Measurements from ENCODE around the gene SPDYE17.
"Not testable (repeated sequence)": the region's sequence is repeated elsewhere in the genome, so short reads cannot be mapped to it uniquely, and the experiment has no call there.

Gene SPDYE17

DNA sequence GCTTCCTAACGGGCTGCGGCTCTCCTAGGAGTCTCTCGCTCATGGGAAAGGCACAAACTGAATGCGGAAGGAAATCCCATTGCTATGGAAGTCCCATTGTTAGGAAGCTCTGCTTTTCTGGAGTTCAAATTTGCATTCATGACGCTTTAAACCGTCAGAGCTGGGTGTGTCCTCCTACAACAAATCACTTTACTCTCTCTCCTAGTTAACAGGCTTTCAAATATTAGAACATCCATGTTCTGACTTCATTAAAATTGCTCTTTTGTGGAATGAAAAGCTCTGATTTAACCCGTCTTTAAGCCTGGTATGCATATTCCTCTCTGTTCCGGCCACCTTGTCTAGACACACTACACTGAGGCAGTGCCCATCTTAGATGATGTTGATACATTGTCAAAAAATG, at the start of gene SPDYE17:
SPDYE17 (minus strand) TSS at position 101 of the 400 bp plus-strand sequence. CDS start 1,791 bp downstream, outside the sequence.
- DNase-seq (ENCODE audit: low read depth in 3 of 3) = not testable (repeated sequence)

DNA sequence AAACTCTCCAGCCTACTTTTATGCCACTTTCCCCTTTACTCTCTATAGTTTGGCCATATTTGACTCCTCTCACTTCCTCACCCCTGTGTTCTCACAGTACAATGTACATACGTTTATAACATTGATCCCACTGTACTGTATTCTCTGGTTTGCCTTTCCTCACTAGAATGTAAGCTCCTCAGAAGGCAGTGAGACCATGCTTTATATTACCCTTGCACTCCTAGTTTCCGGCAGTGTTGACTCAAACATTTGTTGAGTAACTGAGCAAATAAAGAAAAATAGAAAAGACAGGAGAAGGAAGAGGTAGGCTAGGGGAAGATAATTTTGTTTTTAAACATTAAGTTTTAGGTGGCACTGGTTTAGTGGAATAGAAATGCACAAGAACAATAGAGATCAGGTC, 48.1 kb upstream of the SPDYE17 start:
- not testable (repeated sequence) for DNase-seq (ENCODE audit: low read depth in 3 of 3)

DNA sequence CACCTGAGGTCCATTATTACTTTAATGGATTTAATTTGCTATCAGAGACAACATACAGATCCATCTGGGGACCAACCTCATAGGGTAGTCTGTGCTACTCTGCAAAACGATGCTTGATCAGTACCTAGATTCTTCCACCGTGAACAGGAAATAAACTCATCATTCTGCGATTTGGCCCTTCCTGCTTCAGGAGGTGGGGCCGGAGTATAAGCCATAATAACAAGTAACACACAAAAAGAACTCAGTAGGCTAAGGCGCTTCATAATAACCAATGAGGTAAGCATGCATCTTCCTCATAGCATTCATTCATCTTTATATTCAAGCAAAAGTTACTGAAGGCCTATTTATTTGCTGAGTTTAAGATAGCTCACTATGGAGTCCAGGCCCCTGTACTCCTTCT, 47.5 kb upstream of the SPDYE17 start:
- not testable (repeated sequence) for DNase-seq (ENCODE audit: low read depth in 3 of 3)

DNA sequence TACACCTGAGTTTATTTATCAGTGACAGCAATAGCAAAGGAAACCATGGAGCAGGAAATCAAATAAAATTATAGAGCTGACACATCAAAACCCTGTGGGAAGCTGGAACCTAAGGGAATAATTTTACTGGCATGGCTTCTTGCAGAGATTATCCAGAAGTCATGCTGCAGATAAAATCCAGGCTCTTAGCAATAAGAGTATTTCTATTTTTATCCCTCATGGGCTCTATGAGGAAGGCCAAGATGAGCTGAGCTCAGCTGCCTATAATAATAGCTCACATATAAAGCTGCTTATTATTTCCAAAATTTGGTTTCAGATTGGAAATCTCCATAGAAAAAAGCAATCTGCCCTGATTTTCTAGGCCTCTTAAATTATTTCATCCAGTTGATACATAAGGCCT, 47.0 kb upstream of the SPDYE17 start:
- not testable (repeated sequence) for DNase-seq (ENCODE audit: low read depth in 3 of 3)

GRCh38 chr7:77077060-77077459, 44.9 kb upstream of the SPDYE17 start:
- DNase-seq (ENCODE audit: low read depth in 3 of 3) = not testable (repeated sequence)

- not testable (repeated sequence) for DNase-seq (ENCODE audit: low read depth in 3 of 3)
These were observed 42.7 kb upstream of the SPDYE17 start for GRCh38 chr7:77074786-77075396.

GRCh38 chr7:77071108-77071507, 38.9 kb upstream of the SPDYE17 start:
- DNase-seq (ENCODE audit: low read depth in 3 of 3) = not testable (repeated sequence)

- not testable (repeated sequence) for DNase-seq (ENCODE audit: low read depth in 3 of 3)
These were observed 33.7 kb upstream of the SPDYE17 start for GRCh38 chr7:77065869-77066268.

DNA sequence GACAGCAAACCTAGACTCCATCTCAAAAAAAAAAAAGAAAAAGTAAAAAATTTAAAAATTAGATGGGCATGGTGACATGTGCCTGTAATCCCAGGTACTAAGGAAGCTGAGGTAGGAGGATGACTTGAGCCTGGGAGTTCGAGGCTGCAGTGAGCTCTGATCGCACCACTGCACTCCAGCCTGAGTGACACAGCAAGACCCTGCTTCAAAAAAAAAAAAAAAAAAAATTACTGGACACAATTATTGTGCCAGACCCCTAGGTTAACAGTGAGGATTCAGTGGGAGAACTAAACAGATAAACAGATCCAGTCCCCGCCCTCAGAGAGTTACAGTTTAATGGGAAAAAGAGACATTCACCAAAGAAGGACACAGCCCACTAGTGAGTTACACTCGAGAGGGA, 31.6 kb upstream of the SPDYE17 start:
- DNase-seq (ENCODE audit: low read depth in 3 of 3) = not testable (repeated sequence)

DNA sequence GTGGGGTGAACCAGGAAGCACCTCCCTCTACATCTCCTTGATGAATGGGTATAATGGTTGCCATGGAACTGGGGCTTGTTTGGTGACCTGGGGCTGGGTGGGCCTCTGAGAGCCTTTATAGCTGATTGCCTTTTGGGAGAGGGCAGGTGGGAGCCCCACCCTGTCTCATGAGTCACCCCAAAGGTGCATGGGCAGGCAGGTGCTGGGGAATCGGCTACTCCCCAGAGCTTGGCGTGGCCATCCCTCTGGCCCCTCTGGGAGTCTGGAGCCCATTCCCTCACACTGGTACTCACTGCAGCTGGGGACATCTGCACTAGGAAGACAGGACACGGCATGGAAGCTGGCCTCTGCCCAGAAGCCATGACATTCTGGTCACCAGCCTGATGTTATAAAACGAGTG, 30.4 kb upstream of the SPDYE17 start, which contains the start of gene SPDYE18:
SPDYE18 (minus strand) TSS at position 2 of the 400 bp plus-strand sequence. CDS start 2,046 bp downstream, outside the sequence.
- not testable (repeated sequence) for DNase-seq (ENCODE audit: low read depth in 3 of 3)

DNA sequence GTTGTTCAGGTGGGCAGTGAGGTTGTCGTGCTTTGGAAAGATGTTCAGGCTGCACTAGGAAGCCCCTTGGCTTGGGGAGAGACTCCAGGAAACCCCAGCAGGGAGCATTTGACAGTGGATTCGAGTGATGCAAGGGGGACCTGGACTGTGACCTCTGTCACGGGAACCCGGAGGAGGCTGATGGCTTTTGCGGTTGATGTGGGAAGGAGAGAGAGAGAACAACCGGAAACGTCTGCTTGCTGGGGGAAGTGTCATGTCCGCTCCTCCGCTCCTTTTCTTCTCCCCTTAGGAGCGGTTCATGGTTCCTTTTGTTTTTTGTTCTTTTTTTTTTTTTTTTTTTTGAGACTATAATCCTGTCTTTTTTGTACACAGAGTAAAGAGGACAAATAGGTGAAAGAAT, 5.8 kb downstream of the SPDYE17 start:
- DNase-seq (ENCODE audit: low read depth in 3 of 3) = not testable (repeated sequence)

GRCh38 chr7:77010074-77010680, 22.0 kb downstream of the SPDYE17 start:
- not testable (repeated sequence) for DNase-seq (ENCODE audit: low read depth in 3 of 3)

DNA sequence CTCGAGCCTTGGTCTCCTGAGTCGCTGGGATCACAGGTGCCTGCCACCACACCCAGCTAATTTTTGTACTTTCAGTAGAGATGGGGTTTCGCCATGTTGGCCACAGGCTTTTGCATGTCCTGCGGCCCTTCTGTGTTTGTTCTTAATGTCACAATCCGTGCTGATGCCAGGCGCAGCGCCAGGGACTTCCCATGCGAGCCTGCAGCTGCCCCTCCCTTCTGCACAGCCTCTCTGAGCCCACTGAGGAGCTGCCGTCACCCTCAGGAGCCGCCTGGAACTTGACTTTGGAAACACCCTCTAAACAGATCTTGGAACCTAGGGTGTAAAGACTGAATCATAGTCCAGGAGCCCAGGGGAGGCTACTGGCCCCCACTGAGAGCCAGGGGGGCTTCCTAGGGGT, 24.2 kb downstream of the SPDYE17 start:
- DNase-seq (ENCODE audit: low read depth in 3 of 3) = not testable (repeated sequence)

DNA sequence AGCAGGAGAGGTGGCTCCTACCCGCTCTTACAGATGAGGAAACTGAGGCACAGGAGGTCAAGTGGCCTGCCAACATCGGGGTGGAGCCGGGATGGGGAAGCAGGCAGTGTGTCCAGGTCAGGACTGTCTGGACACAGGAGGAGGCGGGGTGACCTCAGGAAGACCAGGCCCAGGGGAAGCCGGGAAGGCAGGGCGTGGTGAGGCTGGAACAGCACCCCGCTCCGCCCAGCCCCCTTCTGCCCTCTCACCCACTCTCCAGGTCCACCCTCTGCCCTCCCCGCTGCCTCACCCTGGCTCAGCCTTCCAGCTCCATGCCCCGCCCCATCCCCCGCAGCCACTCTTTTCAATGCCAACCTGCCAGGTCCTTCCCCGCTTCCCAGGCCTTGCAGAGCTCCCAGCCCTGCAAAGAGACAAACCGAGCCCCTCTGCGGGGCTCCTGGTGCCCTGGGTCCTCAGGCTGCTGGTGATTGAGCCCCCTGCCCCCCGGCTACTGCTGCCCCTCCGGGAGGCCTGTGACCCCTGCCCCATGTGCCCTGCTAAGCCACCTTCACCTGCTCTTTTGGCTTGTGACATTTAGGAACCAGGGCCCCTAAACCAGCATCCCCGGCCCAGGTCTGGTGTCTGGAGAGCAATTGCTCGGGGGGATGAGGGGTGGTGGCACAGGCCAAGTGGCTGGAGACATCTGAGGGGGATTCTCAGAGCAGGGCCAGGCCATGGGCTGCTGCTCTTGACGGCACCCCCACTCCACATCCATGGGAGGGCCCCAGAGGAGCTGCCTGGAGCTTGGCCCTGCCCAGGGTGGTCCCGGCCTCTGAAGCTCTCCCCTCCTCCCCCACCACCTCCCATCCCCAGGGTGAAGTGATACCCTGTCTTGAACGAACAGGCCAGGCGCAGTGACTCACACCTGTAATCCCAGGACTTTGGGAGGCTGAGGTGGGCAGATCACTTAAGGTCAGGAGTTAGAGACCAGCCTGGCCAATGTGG, 25.7 kb downstream of the SPDYE17 start:
- not testable (repeated sequence) for DNase-seq (ENCODE audit: low read depth in 3 of 3)

DNA sequence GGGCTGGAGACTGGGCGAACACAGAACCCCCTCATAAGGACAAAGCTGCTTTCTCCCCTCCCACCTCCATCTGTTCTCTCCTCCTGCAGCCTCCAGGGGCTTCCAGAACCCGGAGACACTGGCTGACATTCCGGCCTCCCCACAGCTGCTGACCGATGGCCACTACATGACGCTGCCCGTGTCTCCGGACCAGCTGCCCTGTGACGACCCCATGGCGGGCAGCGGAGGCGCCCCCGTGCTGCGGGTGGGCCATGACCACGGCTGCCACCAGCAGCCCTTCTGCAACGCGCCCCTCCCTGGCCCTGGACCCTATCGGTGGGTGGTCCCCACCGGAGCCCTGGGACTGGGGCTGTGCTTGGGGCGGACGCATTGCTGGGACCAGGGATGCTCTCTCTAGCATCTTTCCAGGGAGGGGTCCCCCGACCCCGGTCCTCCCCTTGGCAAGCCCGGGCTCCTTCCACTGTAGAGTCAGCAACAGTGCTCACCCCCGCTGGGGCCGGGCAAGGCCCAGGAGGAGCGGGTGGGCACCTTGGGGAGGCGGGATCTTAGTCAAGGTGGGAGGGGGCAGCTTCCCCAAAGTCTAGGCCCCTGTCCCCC, 26.6 kb downstream of the SPDYE17 start:
- not testable (repeated sequence) for DNase-seq (ENCODE audit: low read depth in 3 of 3)

DNA sequence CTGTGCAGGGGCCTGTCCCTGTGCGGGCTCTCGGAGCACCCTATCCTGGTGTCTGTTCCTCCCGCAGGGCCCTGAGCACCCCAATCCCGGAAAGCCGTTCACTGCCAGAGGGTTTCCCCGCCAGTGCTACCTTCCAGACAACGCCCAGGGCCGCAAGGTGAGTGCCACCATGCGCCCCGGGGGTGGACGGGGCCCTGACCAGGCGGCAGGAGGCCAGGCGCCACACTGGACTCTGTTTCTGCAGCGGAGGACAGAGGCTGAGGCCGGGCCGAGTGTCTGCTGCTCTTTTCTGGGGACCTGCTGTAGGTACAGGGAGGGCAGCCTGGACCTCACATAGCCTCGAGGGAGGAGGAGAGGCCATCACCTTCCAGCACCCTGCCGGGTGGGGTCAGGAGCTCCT, 28.0 kb downstream of the SPDYE17 start:
- not testable (repeated sequence) for DNase-seq (ENCODE audit: low read depth in 3 of 3)

GRCh38 chr7:77003241-77003640, 28.9 kb downstream of the SPDYE17 start:
- not testable (repeated sequence) for DNase-seq (ENCODE audit: low read depth in 3 of 3)

DNA sequence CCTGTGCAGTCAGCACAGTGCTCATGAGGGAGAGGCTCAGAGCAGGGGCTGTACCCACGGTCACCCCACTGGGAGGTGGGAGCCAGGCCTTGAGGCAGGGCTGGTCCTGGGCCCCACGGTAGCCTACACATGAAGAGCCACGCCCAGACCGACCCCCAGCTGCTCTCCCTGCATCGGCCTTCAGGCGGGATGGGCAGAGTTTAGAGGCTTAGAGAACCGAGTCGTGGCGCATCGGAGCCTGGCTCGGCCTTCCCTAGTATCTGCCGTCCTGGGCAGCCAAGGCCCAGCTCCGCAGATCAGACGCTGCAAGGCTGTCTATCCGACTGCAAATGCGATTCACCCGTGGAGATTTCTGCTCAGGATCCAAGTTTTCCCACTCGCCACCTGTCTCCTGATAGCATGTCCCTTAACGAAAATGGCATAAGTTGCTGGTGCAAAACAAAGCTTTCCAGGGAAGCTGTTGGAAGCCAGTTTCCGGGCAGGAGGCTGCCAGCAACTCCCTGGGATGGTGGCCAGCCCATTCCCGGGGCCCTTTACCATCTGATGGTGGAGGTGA, 29.4 kb downstream of the SPDYE17 start:
- not testable (repeated sequence) for DNase-seq (ENCODE audit: low read depth in 3 of 3)

GRCh38 chr7:77002104-77002503, 30.1 kb downstream of the SPDYE17 start:
- not testable (repeated sequence) for DNase-seq (ENCODE audit: low read depth in 3 of 3)

GRCh38 chr7:76999474-77000107, 32.6 kb downstream of the SPDYE17 start:
- DNase-seq (ENCODE audit: low read depth in 3 of 3) = not testable (repeated sequence)
